GM12865 (cell line): Measurements from ENCODE around the gene WDR62.

Experiments used
- DNase-seq: peaks from one replicate; pipeline ENCODE4 v3.0.0; 2010; ENCODE audit warnings: low read depth
- H3K4me3 ChIP-seq: 2 replicates; pipeline ENCODE4 v1.5.1; 2011; ENCODE audit warnings: mild to moderate bottlenecking, low read depth, low read length, control low read depth
- TF ChIP-seq, protein P1 (sequence below): IDR thresholded peaks from 2 replicates; pipeline ENCODE4 v1.5.1; 2011; ENCODE audit warnings: low read length, control low read depth, low read depth, inconsistent platforms; ENCODE audit not compliant: insufficient read depth; ENCODE audit errors: missing control alignments

Gene WDR62

GRCh38 chr19:36013280-36014011 is 41.3 kb upstream of the WDR62 start:
- H3K4me3 ChIP-seq, result peak overlapping the region; percentile 99
- TF ChIP-seq, protein P1, sequence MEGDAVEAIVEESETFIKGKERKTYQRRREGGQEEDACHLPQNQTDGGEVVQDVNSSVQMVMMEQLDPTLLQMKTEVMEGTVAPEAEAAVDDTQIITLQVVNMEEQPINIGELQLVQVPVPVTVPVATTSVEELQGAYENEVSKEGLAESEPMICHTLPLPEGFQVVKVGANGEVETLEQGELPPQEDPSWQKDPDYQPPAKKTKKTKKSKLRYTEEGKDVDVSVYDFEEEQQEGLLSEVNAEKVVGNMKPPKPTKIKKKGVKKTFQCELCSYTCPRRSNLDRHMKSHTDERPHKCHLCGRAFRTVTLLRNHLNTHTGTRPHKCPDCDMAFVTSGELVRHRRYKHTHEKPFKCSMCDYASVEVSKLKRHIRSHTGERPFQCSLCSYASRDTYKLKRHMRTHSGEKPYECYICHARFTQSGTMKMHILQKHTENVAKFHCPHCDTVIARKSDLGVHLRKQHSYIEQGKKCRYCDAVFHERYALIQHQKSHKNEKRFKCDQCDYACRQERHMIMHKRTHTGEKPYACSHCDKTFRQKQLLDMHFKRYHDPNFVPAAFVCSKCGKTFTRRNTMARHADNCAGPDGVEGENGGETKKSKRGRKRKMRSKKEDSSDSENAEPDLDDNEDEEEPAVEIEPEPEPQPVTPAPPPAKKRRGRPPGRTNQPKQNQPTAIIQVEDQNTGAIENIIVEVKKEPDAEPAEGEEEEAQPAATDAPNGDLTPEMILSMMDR, result no peak
- DNase-seq, result no peak

GRCh38 chr19:36014012-36014924 is 40.4 kb upstream of the WDR62 start, which contains the start of gene ALKBH6:
ALKBH6 (minus strand) TSS chr19:36014213; CDS start chr19:36013397, 816 bp downstream.
- TF ChIP-seq, protein P1, result no peak
- peak within 1 kb of the TSS; percentile 99 for H3K4me3 ChIP-seq
- DNase-seq, result peak; percentile 99

GRCh38 chr19:36019061-36019670 is 35.5 kb upstream of the WDR62 start:
- DNase-seq, result no peak
- H3K4me3 ChIP-seq, result no peak overlapping the region
- TF ChIP-seq, protein P1, result no peak

GRCh38 chr19:36023432-36023831 is 31.3 kb upstream of the WDR62 start:
- TF ChIP-seq, protein P1, result no peak
- H3K4me3 ChIP-seq, result no peak overlapping the region
- DNase-seq, result no peak

- TF ChIP-seq, protein P1, result no peak
- DNase-seq, result no peak
- H3K4me3 ChIP-seq, result no peak overlapping the region
Measured at GRCh38 chr19:36025541-36025940, 29.2 kb upstream of the WDR62 start.

GRCh38 chr19:36026091-36026876 is 28.4 kb upstream of the WDR62 start:
- no peak overlapping the region for H3K4me3 ChIP-seq
- TF ChIP-seq, protein P1, result no peak
- no peak for DNase-seq
